Neuronal stem cell (in vitro differentiated cells): Measurements from ENCODE around the gene TIGD1.

ENCODE experiments used
- DNase-seq: peaks from one replicate; pipeline ENCODE4 v3.0.0-alpha.2; 2013; ENCODE audit warnings: low spot score
- H2AFZ ChIP-seq: one replicate; pipeline ENCODE4 v1.6.1; 2013; ENCODE audit warnings: mild to moderate bottlenecking, low read length, inconsistent platforms
- H2AK5ac ChIP-seq: 2 replicates; pipeline ENCODE4 v1.6.1; 2013; ENCODE audit warnings: low read depth, mild to moderate bottlenecking, inconsistent platforms, low read length, moderate library complexity, mixed read lengths
- H2BK120ac ChIP-seq: 2 replicates; pipeline ENCODE4 v1.6.1; 2013; ENCODE audit warnings: low read depth, mild to moderate bottlenecking, inconsistent platforms, low read length, moderate library complexity, mixed read lengths
- H2BK12ac ChIP-seq: one replicate; pipeline ENCODE4 v1.6.1; 2013; ENCODE audit warnings: low read length, inconsistent platforms
- H2BK15ac ChIP-seq: 2 replicates; pipeline ENCODE4 v1.6.1; 2013; ENCODE audit warnings: mild to moderate bottlenecking, low read length, inconsistent platforms, mixed read lengths
- H2BK5ac ChIP-seq: one replicate; pipeline ENCODE4 v1.6.1; 2013; ENCODE audit warnings: inconsistent platforms, mild to moderate bottlenecking, low read length, moderate library complexity
- H3K14ac ChIP-seq: one replicate; pipeline ENCODE4 v1.6.1; 2013; ENCODE audit warnings: low read length, inconsistent platforms
- H3K18ac ChIP-seq: 2 replicates; pipeline ENCODE4 v1.6.1; 2013; ENCODE audit warnings: low read length, inconsistent platforms
- H3K23ac ChIP-seq: 2 replicates; pipeline ENCODE4 v1.6.1; 2013; ENCODE audit warnings: low read depth, mild to moderate bottlenecking, mixed read lengths, low read length, inconsistent platforms; ENCODE audit not compliant: poor library complexity
- H3K27ac ChIP-seq: replicated peaks from 3 replicates; pipeline ENCODE4 v1.5.1; 2013; ENCODE audit warnings: low read length, inconsistent platforms
- H3K27me3 ChIP-seq, 3 experiments: 2 replicates each; pipeline ENCODE4 v1.6.1; 2013; ENCODE audit warnings: low read length in 3 of 3, mild to moderate bottlenecking in 2 of 3, inconsistent platforms in 1 of 3, low read depth in 1 of 3, mixed read lengths in 1 of 3, moderate library complexity in 1 of 3; ENCODE audit not compliant: control insufficient read depth in 3 of 3, insufficient read depth in 3 of 3
- H3K36me3 ChIP-seq, 2 donors: replicated peaks in 1 of 2; 2 replicates each; pipeline ENCODE4 v1.6.1; 2013; ENCODE audit warnings: low read length in 2 of 2; ENCODE audit not compliant: control insufficient read depth in 2 of 2, insufficient read depth in 2 of 2
- H3K4ac ChIP-seq: 2 replicates; pipeline ENCODE4 v1.6.1; 2013; ENCODE audit warnings: inconsistent platforms, mild to moderate bottlenecking, low read length, moderate library complexity
- H3K4me1 ChIP-seq, 2 donors: 1 replicate in 1 of 2; 2 replicates in 1 of 2; pipeline ENCODE4 v1.6.1; 2013; ENCODE audit warnings: low read length in 2 of 2, low read depth in 1 of 2; ENCODE audit not compliant: control insufficient read depth in 2 of 2, insufficient read depth in 1 of 2
- H3K4me2 ChIP-seq: one replicate; pipeline ENCODE4 v1.6.1; 2013; ENCODE audit warnings: mild to moderate bottlenecking, low read length, inconsistent platforms; ENCODE audit not compliant: insufficient read depth, poor library complexity, severe bottlenecking
- H3K4me3 ChIP-seq, 2 donors: 2 replicates each; pipeline ENCODE4 v1.5.1; 2013; ENCODE audit warnings: low read length in 2 of 2, mild to moderate bottlenecking in 2 of 2, inconsistent platforms in 1 of 2, moderate library complexity in 1 of 2
- H3K79me1 ChIP-seq: one replicate; pipeline ENCODE4 v1.6.1; 2013; ENCODE audit warnings: low read depth, mild to moderate bottlenecking, inconsistent platforms, low read length, moderate library complexity
- H3K9ac ChIP-seq: one replicate; pipeline ENCODE4 v1.6.1; 2013; ENCODE audit warnings: mild to moderate bottlenecking, low read depth, low read length, inconsistent platforms; ENCODE audit not compliant: poor library complexity
- H3K9me3 ChIP-seq, 2 donors: replicated peaks in 1 of 2; 2 replicates each; pipeline versions ENCODE3 to v1.6.1; 2013; ENCODE audit warnings: low read length in 2 of 2, mild to moderate bottlenecking in 2 of 2, inconsistent platforms in 1 of 2, low read depth in 1 of 2, mixed read lengths in 1 of 2, moderate library complexity in 1 of 2; ENCODE audit not compliant: control insufficient read depth in 2 of 2, insufficient read depth in 1 of 2
- H4K8ac ChIP-seq: one replicate; pipeline ENCODE4 v1.6.1; 2013; ENCODE audit warnings: low read depth, mild to moderate bottlenecking, inconsistent platforms, low read length, moderate library complexity
- H4K91ac ChIP-seq: one replicate; pipeline ENCODE4 v1.6.1; 2013; ENCODE audit warnings: low read length, low read depth, mild to moderate bottlenecking, inconsistent platforms; ENCODE audit not compliant: poor library complexity
- WGBS, 2 donors: extraction: QIAGEN DNeasy Blood & Tissue Kit; methylation state at CpG; one replicate each; pipeline ENCODE4 v1.1.7; 2013; ENCODE audit warnings: missing lambda C conversion rate in 2 of 2, mixed read lengths in 1 of 2; ENCODE audit not compliant: insufficient read length in 2 of 2, insufficient replicate concordance in 1 of 2; ENCODE audit errors: extremely low coverage in 2 of 2; 5-methylcytosine and 5-hydroxymethylcytosine counted together

The TIGD1 gene

DNA sequence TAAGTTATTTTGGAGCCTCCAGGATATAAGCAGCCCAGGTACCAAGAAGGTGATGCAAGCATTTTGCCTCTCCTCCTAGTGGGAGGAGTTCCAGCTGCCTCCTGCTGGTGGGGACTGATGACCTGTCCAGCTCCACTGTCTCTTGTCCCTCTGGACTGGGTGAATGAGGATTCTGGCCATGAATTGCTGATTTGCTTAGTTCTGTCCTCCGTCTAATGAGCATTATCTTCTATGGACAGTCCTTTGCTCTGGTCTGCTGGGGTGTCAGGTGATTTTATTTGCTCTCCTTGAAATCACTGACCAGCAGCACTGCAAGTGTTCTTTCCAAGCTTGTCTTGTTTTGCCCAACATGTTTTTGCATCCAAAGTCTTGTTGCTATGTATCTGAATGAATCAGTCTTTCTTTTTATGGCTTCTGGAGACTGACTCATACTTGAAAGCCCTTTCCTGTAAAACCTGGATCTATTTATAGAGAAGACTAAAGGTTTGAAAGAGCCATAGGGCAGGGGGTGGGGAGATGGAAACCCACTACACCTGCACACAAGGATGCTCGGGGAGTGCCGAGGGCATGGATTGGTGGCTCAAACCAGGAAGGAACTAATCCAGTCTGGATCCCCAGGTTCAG, 42.5 kb upstream of the TIGD1 start:
- Histone ChIP-seq H2BK15ac (no peak overlapping the region), H4K8ac (no peak overlapping the region), H3K4me1 (no peaks in the 10 kb centered on the region), H3K18ac (no peak overlapping the region), H2BK12ac (no peak overlapping the region), H2AFZ (no peak overlapping the region), H3K9me3 (no peaks in the 10 kb centered on the region), H3K36me3 (no peaks in the 10 kb centered on the region), H2AK5ac (no peak overlapping the region), H3K14ac (no peak overlapping the region), H3K27ac (no peak overlapping the region), H3K9ac (no peak overlapping the region), H3K4ac (no peak overlapping the region), H3K79me1 (no peaks in the 10 kb centered on the region), H2BK120ac (peak overlapping the region; percentile 19), H3K23ac (no peak overlapping the region), H3K4me2 (no peak overlapping the region), H2BK5ac (no peak overlapping the region), H3K4me3 (no peak overlapping the region), H4K91ac (no peak overlapping the region), H3K27me3 (no peaks in the 10 kb centered on the region)
- no peak for DNase-seq
- no CpG with 5 or more reads among the region's 3 CpGs for WGBS, 2 donors

DNA sequence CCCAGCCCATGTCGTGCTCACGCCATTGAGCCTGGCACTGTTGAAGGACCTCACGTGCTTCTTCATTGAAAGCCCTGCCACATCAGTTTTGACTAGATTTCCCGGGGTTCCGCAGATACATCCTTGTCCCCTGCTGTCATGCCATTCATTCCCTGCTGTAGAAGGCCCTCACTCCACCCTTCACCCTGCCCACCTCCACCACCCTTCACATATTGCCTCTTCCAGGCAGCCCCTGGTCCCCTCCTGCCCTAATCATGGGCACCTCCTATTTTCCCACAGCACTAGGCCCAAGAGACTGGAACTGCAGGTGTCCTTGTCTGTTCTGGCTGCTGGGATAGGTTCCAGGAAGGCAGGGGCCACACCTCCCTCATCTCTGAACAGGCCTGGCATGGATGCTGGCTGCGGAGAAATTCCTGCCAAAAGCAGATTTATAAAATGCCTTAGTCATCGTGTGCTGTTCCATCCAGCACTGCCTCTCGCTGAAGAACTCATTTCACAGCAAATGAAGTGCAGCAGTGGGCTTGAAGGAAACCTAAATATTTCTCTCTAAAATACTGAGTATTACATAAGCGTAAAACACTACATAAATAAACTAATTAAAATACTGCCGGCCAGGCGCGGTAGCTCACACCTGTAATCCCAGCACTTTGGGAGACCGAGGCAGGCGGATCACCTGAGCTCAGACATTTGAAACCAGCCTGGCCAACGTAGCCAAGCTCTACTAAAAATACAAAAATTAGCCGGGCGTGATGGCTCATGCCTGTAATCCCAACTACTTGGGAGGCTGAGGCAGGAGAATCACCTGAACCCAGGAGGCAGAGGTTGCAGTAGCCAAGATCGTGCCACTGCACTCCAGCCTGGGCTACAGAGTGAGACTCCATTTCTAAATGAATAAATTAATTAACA, 38.6 kb upstream of the TIGD1 start:
- H3K4ac ChIP-seq = no peak overlapping the region
- H3K36me3 ChIP-seq = peaks cover 2 to 8% of the 10 kb centered on the region in 2 donors
- H2BK120ac ChIP-seq = no peak overlapping the region
- no peaks in the 10 kb centered on the region for H3K4me1 ChIP-seq
- no peak overlapping the region for H3K9ac ChIP-seq
- no peak overlapping the region for H3K4me3 ChIP-seq
- no peak for DNase-seq
- H4K91ac ChIP-seq = no peak overlapping the region
- no peak overlapping the region for H3K4me2 ChIP-seq
- H3K27ac ChIP-seq = no peak overlapping the region
- H2BK5ac ChIP-seq = no peak overlapping the region
- H2BK12ac ChIP-seq = no peak overlapping the region
- no peak overlapping the region for H3K18ac ChIP-seq
- no peak overlapping the region for H2AK5ac ChIP-seq
- WGBS, 2 donors = no CpG with 5 or more reads among the region's 18 CpGs
- H4K8ac ChIP-seq = no peak overlapping the region
- no peak overlapping the region for H3K14ac ChIP-seq
- no peak overlapping the region for H2AFZ ChIP-seq
- H3K27me3 ChIP-seq = no peaks in the 10 kb centered on the region
- no peak overlapping the region for H3K23ac ChIP-seq
- no peaks in the 10 kb centered on the region for H3K9me3 ChIP-seq
- no peaks in the 10 kb centered on the region for H3K79me1 ChIP-seq
- H2BK15ac ChIP-seq = no peak overlapping the region

DNA sequence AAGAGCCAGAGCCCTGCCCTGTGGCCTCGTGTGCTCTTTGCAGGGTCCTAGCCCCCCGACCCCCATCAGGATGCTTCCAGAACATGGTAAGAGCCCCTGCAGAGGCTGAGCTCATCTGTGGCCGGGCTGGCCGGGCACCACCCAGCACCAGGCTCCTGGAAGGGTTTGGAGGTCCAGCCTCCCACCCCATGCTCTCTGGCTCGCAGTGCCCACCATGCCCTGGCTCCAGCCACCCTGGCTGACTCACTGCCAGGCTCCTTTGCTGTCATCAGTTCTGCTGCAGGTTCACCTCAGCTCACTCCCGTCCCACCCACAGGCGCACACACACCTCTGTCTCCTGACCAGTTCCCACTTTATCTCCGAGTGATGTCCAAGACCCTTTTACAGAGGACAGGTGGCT, 37.7 kb upstream of the TIGD1 start:
- Histone ChIP-seq H3K4ac (no peak overlapping the region), H3K79me1 (no peaks in the 10 kb centered on the region), H2BK12ac (no peak overlapping the region), H2AFZ (no peak overlapping the region), H3K23ac (no peak overlapping the region), H3K14ac (no peak overlapping the region), H3K9me3 (no peaks in the 10 kb centered on the region), H3K4me2 (no peak overlapping the region), H3K27me3 (no peaks in the 10 kb centered on the region), H3K27ac (no peak overlapping the region), H2BK120ac (no peak overlapping the region), H3K36me3 (peaks cover 4 to 14% of the 10 kb centered on the region in 2 donors), H3K4me1 (no peaks in the 10 kb centered on the region), H4K91ac (no peak overlapping the region), H3K4me3 (no peak overlapping the region), H2AK5ac (no peak overlapping the region), H2BK5ac (no peak overlapping the region), H3K18ac (peak overlapping the region; percentile 3), H2BK15ac (no peak overlapping the region), H4K8ac (no peak overlapping the region), H3K9ac (no peak overlapping the region)
- no CpG with 5 or more reads among the region's 8 CpGs for WGBS, 2 donors
- no peak for DNase-seq

GRCh38 chr2:232587512-232587911, 37.2 kb upstream of the TIGD1 start:
- Histone ChIP-seq H3K36me3 (peaks cover 7 to 19% of the 10 kb centered on the region in 2 donors), H3K4me3 (no peak overlapping the region), H2BK5ac (no peak overlapping the region), H2BK12ac (no peak overlapping the region), H3K4me2 (no peak overlapping the region), H2BK120ac (no peak overlapping the region), H3K23ac (no peak overlapping the region), H3K9ac (no peak overlapping the region), H2BK15ac (no peak overlapping the region), H2AFZ (no peak overlapping the region), H3K4ac (no peak overlapping the region), H4K91ac (no peak overlapping the region), H3K9me3 (no peaks in the 10 kb centered on the region), H3K14ac (no peak overlapping the region), H3K27me3 (no peaks in the 10 kb centered on the region), H3K18ac (no peak overlapping the region), H3K79me1 (no peaks in the 10 kb centered on the region), H4K8ac (no peak overlapping the region), H2AK5ac (no peak overlapping the region), H3K27ac (no peak overlapping the region), H3K4me1 (no peaks in the 10 kb centered on the region)
- no CpG with 5 or more reads among the region's 7 CpGs for WGBS, 2 donors
- no peak for DNase-seq
